NCI-H69 (cell line): Measurements from ENCODE around the gene CD151.

Experiments used
- DNase-seq: peaks from one replicate; lab custom pipeline; 2025; lab: John Stamatoyannopoulos, UW

The CD151 gene

GRCh38 chr11:871472-871871, 38.7 kb downstream of the CD151 start:
- DNase-seq = no peak

- DNase-seq = no peak
These were observed 40.0 kb downstream of the CD151 start for GRCh38 chr11:872799-873198.

- DNase-seq = no peak
These were observed 41.0 kb downstream of the CD151 start for GRCh38 chr11:873706-874105.

GRCh38 chr11:875203-875602, 42.5 kb downstream of the CD151 start:
- DNase-seq = no peak

- peak; percentile 42 for DNase-seq
These were observed 43.1 kb downstream of the CD151 start for GRCh38 chr11:875769-876301.

GRCh38 chr11:876545-876944, 43.8 kb downstream of the CD151 start:
- DNase-seq = peak; percentile 88

GRCh38 chr11:877565-877964, 44.8 kb downstream of the CD151 start:
- peak; percentile 37 for DNase-seq

GRCh38 chr11:880447-880846, 47.7 kb downstream of the CD151 start:
- no peak for DNase-seq

- DNase-seq = no peak
These were observed 49.8 kb downstream of the CD151 start for GRCh38 chr11:882596-882995.

- no peak for DNase-seq
These were observed 50.8 kb downstream of the CD151 start for GRCh38 chr11:883527-883926.

GRCh38 chr11:884578-885070, 51.9 kb downstream of the CD151 start:
- DNase-seq = no peak

- DNase-seq = no peak
These were observed 53.8 kb downstream of the CD151 start for GRCh38 chr11:886568-886967.

- no peak for DNase-seq
These were observed 54.8 kb downstream of the CD151 start for GRCh38 chr11:887589-887988.
